ENCODE data around the gene TMTC2.
A peak's percentile ranks its signal among the peaks of the same experiment; 100 is the strongest.

Gene TMTC2

GRCh38 chr12:82866946-82867345 is 180.2 kb downstream of the TMTC2 start:
- Mint-ChIP-seq H3K27ac (no peak overlapping the region), H3K27me3 (no peaks in the 10 kb centered on the region), H3K9me3 (no peaks in the 10 kb centered on the region), H3K36me3 (ENCODE audit: low read depth) (no peaks in the 10 kb centered on the region), H3K4me3 (no peak overlapping the region), H3K4me1 (ENCODE audit: low read depth) (peaks cover 16% of the 10 kb centered on the region)
- intact Hi-C loops (cut with micrococcal nuclease) = no loop called here

- Mint-ChIP-seq H3K27ac (no peak overlapping the region), H3K4me1 (ENCODE audit: low read depth) (peaks cover 16% of the 10 kb centered on the region), H3K27me3 (no peaks in the 10 kb centered on the region), H3K36me3 (ENCODE audit: low read depth) (no peaks in the 10 kb centered on the region), H3K9me3 (no peaks in the 10 kb centered on the region), H3K4me3 (no peak overlapping the region)
- intact Hi-C loops (cut with micrococcal nuclease) = no loop called here
Observed at GRCh38 chr12:82867762-82868500, 181.2 kb downstream of the TMTC2 start.

- H3K27me3 Mint-ChIP-seq = no peaks in the 10 kb centered on the region
- intact Hi-C loops (cut with micrococcal nuclease) = no loop called here
- H3K9me3 Mint-ChIP-seq = no peaks in the 10 kb centered on the region
- peaks cover 16% of the 10 kb centered on the region for H3K4me1 Mint-ChIP-seq (ENCODE audit: low read depth)
- H3K4me3 Mint-ChIP-seq = peak overlapping the region; percentile 9
- no peaks in the 10 kb centered on the region for H3K36me3 Mint-ChIP-seq (ENCODE audit: low read depth)
- H3K27ac Mint-ChIP-seq = peak overlapping the region; percentile 32
Observed at GRCh38 chr12:82870771-82871377, 184.2 kb downstream of the TMTC2 start.

- Mint-ChIP-seq H3K4me1 (ENCODE audit: low read depth) (peaks cover 16% of the 10 kb centered on the region), H3K27me3 (no peaks in the 10 kb centered on the region), H3K9me3 (no peaks in the 10 kb centered on the region), H3K36me3 (ENCODE audit: low read depth) (no peaks in the 10 kb centered on the region), H3K4me3 (no peak overlapping the region), H3K27ac (no peak overlapping the region)
- intact Hi-C loops (cut with micrococcal nuclease) = no loop called here
Observed at GRCh38 chr12:82872088-82872487, 185.4 kb downstream of the TMTC2 start.

- Mint-ChIP-seq H3K27ac (no peak overlapping the region), H3K4me3 (no peak overlapping the region), H3K27me3 (no peaks in the 10 kb centered on the region), H3K36me3 (ENCODE audit: low read depth) (no peaks in the 10 kb centered on the region), H3K4me1 (ENCODE audit: low read depth) (peaks cover 16% of the 10 kb centered on the region), H3K9me3 (no peaks in the 10 kb centered on the region)
- intact Hi-C loops (cut with micrococcal nuclease) = no loop called here
Observed at GRCh38 chr12:82873309-82873708, 186.6 kb downstream of the TMTC2 start.

GRCh38 chr12:82873951-82874350 is 187.2 kb downstream of the TMTC2 start:
- no peak overlapping the region for H3K27ac Mint-ChIP-seq

GRCh38 chr12:82874945-82875344 is 188.2 kb downstream of the TMTC2 start:
- H3K27me3 Mint-ChIP-seq = no peaks in the 10 kb centered on the region
- H3K4me3 Mint-ChIP-seq = no peak overlapping the region

More at GRCh38 chr12:82873951-82874350, 187.2 kb downstream of the TMTC2 start:
- Mint-ChIP-seq H3K27me3 (no peaks in the 10 kb centered on the region), H3K4me3 (no peak overlapping the region), H3K36me3 (ENCODE audit: low read depth) (no peaks in the 10 kb centered on the region), H3K9me3 (no peaks in the 10 kb centered on the region), H3K4me1 (ENCODE audit: low read depth) (peaks cover 16% of the 10 kb centered on the region)
- intact Hi-C loops (cut with micrococcal nuclease) = no loop called here

GRCh38 chr12:82876075-82876474 is 189.4 kb downstream of the TMTC2 start:
- intact Hi-C loops (cut with micrococcal nuclease) = no loop called here
- H3K4me3 Mint-ChIP-seq = no peak overlapping the region

More at GRCh38 chr12:82874945-82875344, 188.2 kb downstream of the TMTC2 start:
- H3K36me3 Mint-ChIP-seq (ENCODE audit: low read depth) = no peaks in the 10 kb centered on the region
- H3K27ac Mint-ChIP-seq = no peak overlapping the region
- intact Hi-C loops (cut with micrococcal nuclease) = no loop called here
- no peaks in the 10 kb centered on the region for H3K9me3 Mint-ChIP-seq
- H3K4me1 Mint-ChIP-seq (ENCODE audit: low read depth) = peaks cover 15% of the 10 kb centered on the region

GRCh38 chr12:82877963-82878362 is 191.3 kb downstream of the TMTC2 start:
- intact Hi-C loops (cut with micrococcal nuclease) = no loop called here
- no peaks in the 10 kb centered on the region for H3K36me3 Mint-ChIP-seq (ENCODE audit: low read depth)
- H3K27me3 Mint-ChIP-seq = no peaks in the 10 kb centered on the region
- peaks cover 6% of the 10 kb centered on the region for H3K4me1 Mint-ChIP-seq (ENCODE audit: low read depth)
- H3K27ac Mint-ChIP-seq = no peak overlapping the region
- H3K9me3 Mint-ChIP-seq = no peaks in the 10 kb centered on the region
- H3K4me3 Mint-ChIP-seq = no peak overlapping the region

More at GRCh38 chr12:82876075-82876474, 189.4 kb downstream of the TMTC2 start:
- Mint-ChIP-seq H3K27me3 (no peaks in the 10 kb centered on the region), H3K36me3 (ENCODE audit: low read depth) (no peaks in the 10 kb centered on the region), H3K27ac (no peak overlapping the region), H3K4me1 (ENCODE audit: low read depth) (peaks cover 11% of the 10 kb centered on the region), H3K9me3 (no peaks in the 10 kb centered on the region)

GRCh38 chr12:82880442-82880901 is 193.8 kb downstream of the TMTC2 start:
- H3K36me3 Mint-ChIP-seq (ENCODE audit: low read depth) = no peaks in the 10 kb centered on the region
- peaks cover 6% of the 10 kb centered on the region for H3K4me1 Mint-ChIP-seq (ENCODE audit: low read depth)
- H3K27me3 Mint-ChIP-seq = no peaks in the 10 kb centered on the region
- intact Hi-C loops (cut with micrococcal nuclease) = no loop called here
- no peak overlapping the region for H3K4me3 Mint-ChIP-seq
- no peaks in the 10 kb centered on the region for H3K9me3 Mint-ChIP-seq
- no peak overlapping the region for H3K27ac Mint-ChIP-seq

GRCh38 chr12:82883394-82884355 is 197.0 kb downstream of the TMTC2 start:
- peaks cover 6% of the 10 kb centered on the region for H3K4me1 Mint-ChIP-seq (ENCODE audit: low read depth)
- no peaks in the 10 kb centered on the region for H3K27me3 Mint-ChIP-seq
- intact Hi-C loops (cut with micrococcal nuclease) = no loop called here
- H3K27ac Mint-ChIP-seq = no peak overlapping the region
- H3K9me3 Mint-ChIP-seq = no peaks in the 10 kb centered on the region
- no peak overlapping the region for H3K4me3 Mint-ChIP-seq
- no peaks in the 10 kb centered on the region for H3K36me3 Mint-ChIP-seq (ENCODE audit: low read depth)

- intact Hi-C loops (cut with micrococcal nuclease) = no loop called here
Observed at GRCh38 chr12:82886671-82887340, 200.1 kb downstream of the TMTC2 start.

GRCh38 chr12:82893896-82894295 is 207.2 kb downstream of the TMTC2 start:
- H3K4me3 Mint-ChIP-seq = peak overlapping the region; percentile 61
- intact Hi-C loops (cut with micrococcal nuclease) = no loop called here
- H3K36me3 Mint-ChIP-seq (ENCODE audit: low read depth) = peaks cover 1% of the 10 kb centered on the region
- H3K9me3 Mint-ChIP-seq = no peaks in the 10 kb centered on the region
- H3K27me3 Mint-ChIP-seq = no peaks in the 10 kb centered on the region
- H3K27ac Mint-ChIP-seq = peak overlapping the region; percentile 2
- peaks cover 15% of the 10 kb centered on the region for H3K4me1 Mint-ChIP-seq (ENCODE audit: low read depth)

More at GRCh38 chr12:82886671-82887340, 200.1 kb downstream of the TMTC2 start:
- Mint-ChIP-seq H3K9me3 (no peaks in the 10 kb centered on the region), H3K27ac (no peak overlapping the region), H3K4me3 (no peak overlapping the region), H3K36me3 (ENCODE audit: low read depth) (no peaks in the 10 kb centered on the region), H3K27me3 (no peaks in the 10 kb centered on the region), H3K4me1 (ENCODE audit: low read depth) (no peaks in the 10 kb centered on the region)

Measured in dendritic cell treated with granulocyte-macrophage colony-stimulating factor and Interleukin-4, amounts not matched to agents 40 ng/mL and 50 ng/mL, for 4 days (primary cell).